Colonic mucosa (tissue), 4 donors: ENCODE measurements around the gene ENPP7. TPM values are rescaled to one million over a fixed set of nuclear protein-coding genes. Genes with fewer than 3 reads are reported as not detected.

Experiments used
- DNase-seq: peaks from one replicate; pipeline ENCODE4 v3.0.0-alpha.2; 2020
- H3K27ac ChIP-seq: fragments of 200-600 bp; one replicate; pipeline ENCODE4 v1.8.0; 2021
- H3K27me3 ChIP-seq: fragments of 200-600 bp; one replicate; pipeline ENCODE4 v1.8.0; 2021
- H3K36me3 ChIP-seq: fragments of 200-600 bp; one replicate; pipeline ENCODE4 v1.8.0; 2021
- H3K4me1 ChIP-seq: fragments of 200-600 bp; one replicate; pipeline ENCODE4 v1.8.0; 2021; ENCODE audit warnings: mild to moderate bottlenecking
- H3K4me3 ChIP-seq: fragments of 200-600 bp; one replicate; pipeline ENCODE4 v1.8.0; 2021
- H3K9ac ChIP-seq, 2 donors: one replicate each; pipeline ENCODE4 v1.7.0; 2013; ENCODE audit warnings: control low read depth in 2 of 2, low read depth in 2 of 2, low read length in 2 of 2
- H3K9me3 ChIP-seq: fragments of 200-600 bp; one replicate; pipeline ENCODE4 v1.8.0; 2021
- intact Hi-C: fragments of 100-400 bp; cut with DNase I; formaldehyde crosslinking; loops from one replicate; pipeline ENCODE4 v1.14.1; 2022
- total RNA-seq, 2 donors: library from RNA; stranded (reverse); fragmentation: NEBNext Ultra II Directional in 1 of 2; extraction: Animal tissue kit (Norgen Biotek cat#: 25700) in 1 of 2; gene quantifications; one replicate each; pipeline ENCODE4 v1.2.1, GENCODE V29; 2021
- TF ChIP-seq, protein P1 (sequence below): fragments of 200-600 bp; IDR thresholded peaks from one replicate; pipeline ENCODE4 v1.8.0; 2022; ENCODE audit warnings: antibody characterized with exemption, mild to moderate bottlenecking
- donor health status: healthy.
- donor health status: DM: no; HTN: no; CAD: no.
- donor health status: DM: no; HTN: no; CAD: no.

Gene ENPP7
- total RNA-seq, 2 donors from 2014 or later = not detected

DNA sequence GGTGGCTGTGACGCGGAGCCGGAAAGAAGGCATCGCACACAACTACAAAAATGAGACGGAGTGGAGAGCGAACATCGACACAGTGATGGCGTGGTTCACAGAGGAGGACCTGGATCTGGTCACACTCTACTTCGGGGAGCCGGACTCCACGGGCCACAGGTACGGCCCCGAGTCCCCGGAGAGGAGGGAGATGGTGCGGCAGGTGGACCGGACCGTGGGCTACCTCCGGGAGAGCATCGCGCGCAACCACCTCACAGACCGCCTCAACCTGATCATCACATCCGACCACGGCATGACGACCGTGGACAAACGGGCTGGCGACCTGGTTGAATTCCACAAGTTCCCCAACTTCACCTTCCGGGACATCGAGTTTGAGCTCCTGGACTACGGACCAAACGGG is 4.4 kb downstream of the ENPP7 start:
- intact Hi-C loops = no loop called here
- DNase-seq = no peak
- no peaks in the 10 kb centered on the region for H3K36me3 ChIP-seq
- H3K27ac ChIP-seq = no peak overlapping the region
- no peaks in the 10 kb centered on the region for H3K4me1 ChIP-seq
- H3K27me3 ChIP-seq = peaks cover 7% of the 10 kb centered on the region
- no peak overlapping the region for H3K4me3 ChIP-seq
- TF ChIP-seq, protein P1, sequence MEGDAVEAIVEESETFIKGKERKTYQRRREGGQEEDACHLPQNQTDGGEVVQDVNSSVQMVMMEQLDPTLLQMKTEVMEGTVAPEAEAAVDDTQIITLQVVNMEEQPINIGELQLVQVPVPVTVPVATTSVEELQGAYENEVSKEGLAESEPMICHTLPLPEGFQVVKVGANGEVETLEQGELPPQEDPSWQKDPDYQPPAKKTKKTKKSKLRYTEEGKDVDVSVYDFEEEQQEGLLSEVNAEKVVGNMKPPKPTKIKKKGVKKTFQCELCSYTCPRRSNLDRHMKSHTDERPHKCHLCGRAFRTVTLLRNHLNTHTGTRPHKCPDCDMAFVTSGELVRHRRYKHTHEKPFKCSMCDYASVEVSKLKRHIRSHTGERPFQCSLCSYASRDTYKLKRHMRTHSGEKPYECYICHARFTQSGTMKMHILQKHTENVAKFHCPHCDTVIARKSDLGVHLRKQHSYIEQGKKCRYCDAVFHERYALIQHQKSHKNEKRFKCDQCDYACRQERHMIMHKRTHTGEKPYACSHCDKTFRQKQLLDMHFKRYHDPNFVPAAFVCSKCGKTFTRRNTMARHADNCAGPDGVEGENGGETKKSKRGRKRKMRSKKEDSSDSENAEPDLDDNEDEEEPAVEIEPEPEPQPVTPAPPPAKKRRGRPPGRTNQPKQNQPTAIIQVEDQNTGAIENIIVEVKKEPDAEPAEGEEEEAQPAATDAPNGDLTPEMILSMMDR = no peak
- H3K9me3 ChIP-seq = no peaks in the 10 kb centered on the region
- no peak overlapping the region for H3K9ac ChIP-seq

DNA sequence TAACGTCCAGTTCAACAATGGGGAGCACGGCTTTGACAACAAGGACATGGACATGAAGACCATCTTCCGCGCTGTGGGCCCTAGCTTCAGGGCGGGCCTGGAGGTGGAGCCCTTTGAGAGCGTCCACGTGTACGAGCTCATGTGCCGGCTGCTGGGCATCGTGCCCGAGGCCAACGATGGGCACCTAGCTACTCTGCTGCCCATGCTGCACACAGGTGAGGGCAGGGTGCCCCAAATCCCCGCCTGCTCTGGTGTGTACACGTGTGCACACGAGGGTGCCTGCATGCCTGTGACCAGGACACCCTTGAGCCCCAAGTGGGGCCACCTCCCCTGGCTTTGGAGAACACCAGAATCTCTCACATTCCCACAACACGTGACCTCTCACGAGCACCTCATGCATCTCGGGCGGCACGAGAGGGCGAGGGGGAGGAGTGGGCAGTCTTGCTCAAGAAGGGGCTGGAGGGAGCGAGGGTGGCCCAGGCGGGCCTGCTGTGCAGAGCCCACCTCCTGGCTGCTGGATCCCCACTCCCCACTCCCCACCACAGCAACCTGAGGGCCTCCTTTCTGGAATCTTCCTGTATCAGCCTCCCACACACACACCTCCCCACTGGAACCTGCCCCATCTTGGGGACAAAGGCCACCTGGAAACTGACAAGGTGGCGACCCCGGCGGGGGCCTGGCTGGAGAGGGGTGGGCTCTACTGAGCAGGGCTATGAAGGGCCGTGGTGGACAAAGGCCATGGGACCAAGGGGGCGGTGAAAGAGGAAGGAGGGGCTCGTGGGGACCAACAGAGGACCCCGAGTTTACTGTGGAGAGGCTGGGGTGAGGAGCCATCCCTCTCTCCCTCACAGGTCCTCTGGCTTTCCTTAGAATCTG is 6.5 kb downstream of the ENPP7 start:
- no peak overlapping the region for H3K9ac ChIP-seq
- DNase-seq = no peak
- no peak overlapping the region for H3K27ac ChIP-seq
- H3K4me3 ChIP-seq = no peak overlapping the region
- H3K9me3 ChIP-seq = no peaks in the 10 kb centered on the region
- TF ChIP-seq, protein P1 = no peak
- H3K4me1 ChIP-seq = no peaks in the 10 kb centered on the region
- H3K36me3 ChIP-seq = no peaks in the 10 kb centered on the region
- peaks cover 15% of the 10 kb centered on the region for H3K27me3 ChIP-seq
- intact Hi-C loops = no loop called here

DNA sequence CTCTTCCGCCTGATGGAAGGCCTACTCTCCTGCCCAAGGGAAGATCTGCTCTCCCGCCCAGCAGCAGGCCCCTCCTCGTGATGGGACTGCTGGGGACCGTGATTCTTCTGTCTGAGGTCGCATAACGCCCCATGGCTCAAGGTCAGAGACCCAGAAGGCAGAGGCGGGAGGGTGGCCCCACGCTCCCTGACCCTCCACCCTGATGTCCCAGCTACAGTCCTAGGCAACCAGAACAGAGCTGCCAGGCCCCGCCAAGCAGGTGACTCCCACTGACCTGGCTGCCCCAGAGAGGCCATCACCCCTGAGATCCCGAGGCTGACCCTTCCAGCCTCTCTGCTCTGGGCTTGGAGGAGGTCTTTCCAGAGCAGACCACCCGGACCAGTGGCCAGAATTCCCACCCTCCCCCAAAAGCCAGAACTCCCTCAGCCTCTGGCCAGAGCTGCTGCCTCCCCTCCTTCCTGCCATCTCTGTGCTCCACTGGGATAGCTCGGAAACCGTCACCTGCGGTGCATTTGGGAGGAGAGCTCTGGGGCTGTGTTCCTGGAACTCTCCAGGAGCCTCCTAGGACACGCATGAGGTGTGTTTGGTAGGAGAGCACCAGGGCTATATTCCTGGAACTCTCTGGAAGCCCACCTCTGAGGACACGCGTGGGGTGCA is 7.3 kb downstream of the ENPP7 start:
- Histone ChIP-seq H3K9ac (no peak overlapping the region), H3K9me3 (no peaks in the 10 kb centered on the region), H3K36me3 (no peaks in the 10 kb centered on the region), H3K4me1 (no peaks in the 10 kb centered on the region), H3K27ac (no peak overlapping the region), H3K27me3 (peaks cover 15% of the 10 kb centered on the region), H3K4me3 (no peak overlapping the region)
- intact Hi-C loops = no loop called here
- DNase-seq = no peak
- TF ChIP-seq, protein P1 = no peak

DNA sequence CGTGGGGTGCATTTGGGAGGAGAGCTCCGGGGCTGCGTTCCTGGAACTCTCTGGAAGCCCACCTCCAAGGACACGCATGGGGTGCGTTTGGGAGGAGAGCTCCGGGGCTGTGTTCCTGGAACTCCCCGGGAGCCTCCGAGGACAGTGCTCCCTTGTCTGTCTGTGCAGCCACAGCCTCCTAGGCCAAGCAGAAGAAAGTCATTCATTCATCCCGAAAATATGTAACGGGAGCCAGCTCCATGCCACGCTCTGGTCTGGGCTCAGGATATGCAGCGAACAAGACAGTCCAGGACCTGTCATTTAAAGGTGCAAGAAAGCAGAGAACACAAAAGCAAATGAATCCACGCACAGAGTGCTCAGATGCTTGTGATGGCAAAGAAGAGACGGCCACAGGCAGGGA is 7.9 kb downstream of the ENPP7 start:
- DNase-seq = no peak
- H3K27me3 ChIP-seq = peaks cover 15% of the 10 kb centered on the region
- H3K4me3 ChIP-seq = no peak overlapping the region
- no peak overlapping the region for H3K27ac ChIP-seq
- H3K36me3 ChIP-seq = no peaks in the 10 kb centered on the region
- no peaks in the 10 kb centered on the region for H3K4me1 ChIP-seq
- no peak overlapping the region for H3K9ac ChIP-seq
- H3K9me3 ChIP-seq = no peaks in the 10 kb centered on the region
- intact Hi-C loops = no loop called here
- TF ChIP-seq, protein P1 = no peak

DNA sequence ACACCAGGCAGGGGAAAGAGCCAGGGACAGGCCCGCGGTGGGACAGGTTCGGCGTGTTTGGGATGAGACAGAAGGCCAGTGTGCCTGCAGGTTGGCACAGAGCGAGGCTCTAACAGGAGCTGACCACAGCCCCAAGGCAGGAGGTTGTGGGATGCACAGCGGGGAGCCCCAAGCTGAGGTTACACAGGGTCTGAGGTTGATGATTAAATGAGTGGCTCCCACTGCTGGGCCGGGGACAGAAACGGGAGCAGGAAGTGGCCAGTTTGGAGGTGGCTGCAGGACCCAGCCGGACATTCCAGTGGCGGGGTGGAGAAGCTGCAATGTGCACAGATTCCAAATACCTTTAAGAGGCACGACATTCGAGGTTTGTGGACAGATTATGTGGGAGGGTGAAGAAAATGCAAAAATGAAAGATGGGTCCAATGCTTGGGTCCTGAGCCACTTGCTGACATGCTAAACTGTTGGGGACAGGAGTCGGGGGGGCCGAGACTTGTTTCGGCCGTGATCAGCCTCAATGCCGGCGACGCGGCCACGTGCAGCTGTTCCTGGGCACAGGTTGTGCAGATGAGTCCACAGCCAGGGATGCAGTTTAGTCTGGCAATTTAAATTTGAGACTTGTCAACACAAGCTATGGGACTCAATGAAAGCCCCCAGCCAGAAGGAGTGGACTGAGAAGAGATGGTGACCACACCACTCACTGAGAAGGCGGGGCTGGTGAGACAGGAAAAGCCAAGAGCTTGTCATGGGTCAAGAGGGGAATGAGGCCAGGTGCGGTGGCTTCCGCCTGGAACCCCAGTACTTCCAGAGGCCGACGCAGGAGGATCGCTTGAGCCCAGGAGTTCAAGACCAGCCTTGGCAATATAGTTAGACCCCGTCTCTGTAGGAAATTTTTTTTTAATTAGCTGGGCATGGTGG is 8.7 kb downstream of the ENPP7 start:
- no peak for DNase-seq
- no peaks in the 10 kb centered on the region for H3K4me1 ChIP-seq
- H3K9ac ChIP-seq = no peak overlapping the region
- no peak overlapping the region for H3K27ac ChIP-seq
- TF ChIP-seq, protein P1 = no peak
- no peak overlapping the region for H3K4me3 ChIP-seq
- H3K36me3 ChIP-seq = no peaks in the 10 kb centered on the region
- H3K27me3 ChIP-seq = peaks cover 15% of the 10 kb centered on the region
- intact Hi-C loops = loop anchor here (5.0 kb wide), 1 partner anchor 253 kb away; no protein-coding TSS in a partner anchor
- no peaks in the 10 kb centered on the region for H3K9me3 ChIP-seq
